Rectal smooth muscle tissue (tissue), 1 donor: ENCODE data around the gene ERN2.
A peak's percentile ranks its signal among the peaks of the same experiment; 100 is the strongest.
"Not testable (repeated sequence)": the region's sequence is repeated elsewhere in the genome, so short reads cannot be mapped to it uniquely, and the experiment has no call there.

ENCODE experiments used
- H3K27ac ChIP-seq: one replicate; pipeline ENCODE4 v1.7.0; 2013; ENCODE audit warnings: low read depth, low read length, inconsistent platforms
- H3K27me3 ChIP-seq: one replicate; pipeline ENCODE4 v1.7.0; 2013; ENCODE audit warnings: low read length; ENCODE audit not compliant: control insufficient read depth, insufficient read depth
- H3K36me3 ChIP-seq: one replicate; pipeline ENCODE4 v1.7.0; 2013; ENCODE audit warnings: low read length; ENCODE audit not compliant: control insufficient read depth, insufficient read depth
- H3K4me1 ChIP-seq: one replicate; pipeline ENCODE4 v1.7.0; 2013; ENCODE audit warnings: low read length; ENCODE audit not compliant: control insufficient read depth, insufficient read depth
- H3K4me3 ChIP-seq: one replicate; pipeline ENCODE4 v1.7.0; 2013; ENCODE audit warnings: low read length
- H3K9ac ChIP-seq: one replicate; pipeline ENCODE4 v1.7.0; 2013; ENCODE audit warnings: low read length

ERN2 gene

DNA sequence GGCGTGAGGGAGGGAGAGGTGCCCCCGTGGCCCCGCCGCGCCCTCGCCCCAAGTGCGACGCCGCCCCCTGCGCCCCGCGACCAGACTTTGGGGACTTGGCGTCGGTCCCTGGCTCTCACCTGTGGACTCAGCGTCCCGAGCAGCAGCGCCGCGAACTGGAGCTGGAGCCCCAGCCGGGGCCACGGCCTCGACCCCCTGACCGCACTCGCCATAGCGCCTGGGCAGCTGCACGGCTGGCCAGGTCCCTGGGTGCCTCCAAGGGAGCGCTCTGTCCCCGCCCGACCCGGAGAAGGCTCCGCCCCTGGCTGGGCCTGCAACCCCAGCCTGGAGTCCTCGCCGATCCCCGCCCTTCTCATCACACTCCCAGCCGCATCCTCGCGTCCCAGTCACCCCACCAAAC lies at the start of gene ERN2:
Gene ERN2 (minus strand): TSS at position 247 of the 400 bp plus-strand sequence. CDS start 35 bp downstream, at position 212.
- Histone ChIP-seq H3K9ac (no peak within 1 kb of the TSS), H3K4me1 (no peaks in the 10 kb centered on the region), H3K27ac (no peak within 1 kb of the TSS), H3K27me3 (no peaks in the 10 kb centered on the region), H3K36me3 (peaks cover 3% of the 10 kb centered on the region), H3K4me3 (peak within 1 kb of the TSS; percentile 14)

DNA sequence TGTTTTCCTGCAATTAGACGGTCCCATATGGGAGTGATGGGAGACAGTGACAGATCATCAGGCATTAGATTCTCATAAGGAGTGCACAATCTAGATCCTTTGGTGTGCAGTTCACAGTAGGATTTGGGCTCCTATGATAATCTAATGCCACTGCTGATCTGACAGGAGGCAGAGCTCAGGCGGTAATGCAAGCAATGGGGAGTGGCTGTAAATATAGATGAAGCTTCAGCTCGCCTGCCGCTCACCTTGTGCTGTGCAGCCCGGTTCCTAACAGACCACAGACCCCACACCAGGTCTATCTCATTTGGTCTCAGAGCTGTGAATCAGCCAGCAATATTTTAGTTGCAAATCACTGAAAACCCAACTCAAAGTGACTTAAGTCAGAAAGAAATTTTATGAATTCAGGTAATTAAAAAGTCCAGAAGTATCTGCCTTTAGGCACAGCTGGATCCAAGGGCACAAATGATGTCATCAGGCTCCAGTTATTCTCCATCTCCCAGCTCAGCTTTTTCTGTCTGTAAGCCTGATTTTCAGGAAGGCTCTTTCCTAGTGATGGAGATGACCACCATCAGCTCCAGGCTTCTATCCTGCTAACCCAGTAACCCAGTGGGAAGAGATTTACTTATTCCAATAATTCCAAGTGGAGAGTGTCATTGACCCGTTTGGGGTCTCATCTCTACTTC lies 45.1 kb upstream of the ERN2 start:
- no peak overlapping the region for H3K4me3 ChIP-seq
- H3K9ac ChIP-seq: no peak overlapping the region
- H3K27ac ChIP-seq: no peak overlapping the region
- H3K27me3 ChIP-seq: peaks cover 19% of the 10 kb centered on the region
- no peaks in the 10 kb centered on the region for H3K4me1 ChIP-seq
- no peaks in the 10 kb centered on the region for H3K36me3 ChIP-seq

DNA sequence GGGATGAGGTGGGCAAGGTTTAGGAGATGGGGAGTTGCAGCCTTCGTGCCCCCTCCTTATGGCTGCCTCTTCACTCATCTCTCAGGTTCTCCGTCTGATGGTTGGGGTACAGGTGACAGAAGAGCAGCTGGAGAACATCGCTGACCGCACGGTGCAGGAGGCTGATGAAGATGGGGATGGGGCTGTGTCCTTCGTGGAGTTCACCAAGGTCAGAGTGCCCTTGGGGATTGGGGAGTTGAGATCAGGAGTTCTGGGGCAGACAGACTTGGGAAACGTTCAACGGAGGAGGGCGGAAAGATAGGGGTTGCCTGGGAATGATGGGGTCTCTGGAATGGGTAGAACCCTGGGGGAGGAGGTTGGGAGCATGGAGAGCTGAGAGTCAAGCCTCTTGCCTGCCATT lies 44.1 kb upstream of the ERN2 start:
- Histone ChIP-seq H3K4me3 (no peak overlapping the region), H3K27me3 (peaks cover 19% of the 10 kb centered on the region), H3K4me1 (no peaks in the 10 kb centered on the region), H3K27ac (no peak overlapping the region), H3K9ac (no peak overlapping the region), H3K36me3 (no peaks in the 10 kb centered on the region)

DNA sequence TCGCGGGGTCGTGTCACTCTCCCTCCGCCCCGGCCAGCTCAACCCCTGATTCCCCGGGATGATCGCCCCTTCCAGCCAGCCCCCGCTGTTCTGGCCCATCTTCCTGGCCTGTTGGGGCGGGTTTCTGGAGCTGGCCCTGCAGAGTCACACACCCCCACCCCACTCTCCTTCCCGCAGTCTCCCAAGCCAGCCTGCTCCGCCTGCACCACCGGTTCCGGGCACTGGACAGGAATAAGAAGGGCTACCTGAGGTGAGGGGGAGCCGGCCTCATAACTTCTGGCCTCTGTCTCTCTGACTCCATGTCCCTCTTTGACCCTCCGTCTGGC lies 42.4 kb upstream of the ERN2 start:
- no peaks in the 10 kb centered on the region for H3K36me3 ChIP-seq
- H3K27ac ChIP-seq: no peak overlapping the region
- H3K27me3 ChIP-seq: peaks cover 17% of the 10 kb centered on the region
- no peaks in the 10 kb centered on the region for H3K4me1 ChIP-seq
- H3K4me3 ChIP-seq: peak overlapping the region; percentile 61
- H3K9ac ChIP-seq: no peak overlapping the region

DNA sequence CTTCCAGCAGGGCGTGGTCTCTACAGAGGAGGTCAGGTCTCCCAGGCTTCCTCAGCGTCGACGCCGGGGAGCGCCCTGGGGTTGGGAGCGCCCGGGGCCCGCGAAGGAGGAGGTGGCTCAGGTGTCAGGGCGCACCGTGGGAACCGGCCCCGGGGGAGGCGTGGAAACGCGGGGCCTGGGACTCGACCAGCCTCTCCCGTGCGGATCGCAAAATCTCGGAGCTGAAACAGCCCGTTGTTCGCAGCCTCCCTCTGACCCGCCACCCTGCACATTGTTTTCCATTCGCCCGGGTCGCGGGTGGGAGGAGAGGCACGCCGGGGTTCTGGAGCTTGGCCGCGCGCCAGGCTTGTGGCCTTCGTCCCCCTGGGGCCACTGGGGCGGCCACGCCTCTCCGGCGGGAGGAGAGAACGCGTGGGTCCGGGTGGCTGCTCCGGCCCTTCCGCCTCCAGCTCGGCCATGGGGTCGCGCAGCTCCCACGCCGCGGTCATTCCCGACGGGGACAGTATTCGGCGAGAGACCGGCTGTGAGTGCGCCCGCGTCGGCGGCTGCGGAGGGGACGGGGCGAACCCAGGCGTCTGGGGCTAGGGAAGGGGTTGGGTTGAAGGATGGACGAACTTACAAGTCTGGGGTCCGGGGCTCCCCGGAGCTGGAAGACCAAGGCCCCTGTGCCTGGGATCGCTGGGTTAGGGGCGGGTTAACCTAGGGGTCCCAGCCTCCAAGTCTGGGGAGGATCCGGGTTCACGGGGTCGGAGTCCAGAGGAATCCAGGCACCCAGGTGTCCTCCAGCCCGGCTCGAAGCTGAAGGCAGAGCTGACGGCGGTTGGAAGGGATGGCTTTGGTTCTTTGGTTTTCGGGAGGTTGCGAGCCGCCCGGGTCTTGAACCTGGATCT lies 41.8 kb upstream of the ERN2 start, which contains the start of gene CHP2:
Gene CHP2 (plus strand): TSS at position 433 of the 890 bp plus-strand sequence. CDS start 24 bp downstream, at position 457.
- Histone ChIP-seq H3K9ac (no peak within 1 kb of the TSS), H3K27me3 (peaks cover 17% of the 10 kb centered on the region), H3K4me3 (peak within 1 kb of the TSS; percentile 61), H3K4me1 (no peaks in the 10 kb centered on the region), H3K36me3 (no peaks in the 10 kb centered on the region), H3K27ac (no peak within 1 kb of the TSS)

DNA sequence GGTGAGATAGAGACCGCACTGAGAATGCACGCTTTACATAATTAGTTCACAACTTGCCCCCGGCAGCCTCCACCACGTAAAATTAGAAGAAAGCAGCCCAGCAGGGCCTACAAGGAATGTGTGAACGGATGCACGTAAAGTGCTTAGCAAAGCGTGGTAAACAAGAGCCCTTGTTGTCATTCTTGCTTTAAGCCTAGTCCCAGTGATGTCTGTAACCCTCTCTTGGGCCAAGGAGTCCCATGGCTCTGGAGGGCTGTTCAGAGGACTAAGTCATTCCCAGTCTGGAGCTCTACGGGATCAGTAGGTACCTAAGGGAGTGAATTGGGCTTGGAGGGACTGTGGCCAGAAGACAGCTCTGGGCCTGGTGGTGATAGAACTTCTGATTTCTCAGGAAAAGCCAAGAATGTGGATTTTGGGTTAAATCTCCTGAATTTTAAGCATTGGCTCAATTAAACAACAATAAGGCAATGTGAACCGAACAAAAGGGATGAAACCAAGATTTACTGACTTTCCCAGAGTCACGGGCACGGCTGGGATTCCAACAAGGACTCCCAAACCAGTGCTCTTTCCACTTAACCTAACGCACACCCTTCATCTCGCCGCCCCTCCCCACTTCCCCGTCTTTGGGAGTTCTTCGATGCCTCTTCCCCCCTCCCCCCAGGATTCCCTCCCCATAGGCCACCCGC lies 41.0 kb upstream of the ERN2 start:
- H3K4me1 ChIP-seq: no peaks in the 10 kb centered on the region
- peak overlapping the region; percentile 61 for H3K4me3 ChIP-seq
- H3K27me3 ChIP-seq: peaks cover 17% of the 10 kb centered on the region
- H3K36me3 ChIP-seq: no peaks in the 10 kb centered on the region
- no peak overlapping the region for H3K27ac ChIP-seq
- H3K9ac ChIP-seq: no peak overlapping the region

DNA sequence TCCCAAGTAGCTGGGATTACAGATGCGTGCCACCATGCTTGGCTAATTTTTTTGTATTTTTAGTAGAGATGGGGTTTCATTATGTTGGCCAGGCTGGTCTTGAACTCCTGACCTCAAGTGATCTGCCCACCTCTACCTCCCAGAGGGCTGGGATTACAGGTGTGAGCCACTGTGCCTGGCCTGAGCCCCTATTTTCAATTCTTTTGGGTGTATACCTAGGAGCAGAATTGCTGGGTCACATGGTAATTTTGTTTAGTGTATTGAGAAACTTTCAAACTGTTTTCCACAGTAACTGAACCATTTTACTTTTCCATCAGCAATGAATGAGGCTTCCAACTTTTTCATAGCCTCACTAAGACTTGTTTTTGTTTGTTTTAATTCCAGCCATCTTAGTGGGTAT lies 38.0 kb upstream of the ERN2 start:
- not testable (repeated sequence) for H3K9ac ChIP-seq, H3K27ac ChIP-seq, H3K36me3 ChIP-seq, H3K4me3 ChIP-seq, H3K4me1 ChIP-seq
- H3K27me3 ChIP-seq: peaks cover 11% of the 10 kb centered on the region

DNA sequence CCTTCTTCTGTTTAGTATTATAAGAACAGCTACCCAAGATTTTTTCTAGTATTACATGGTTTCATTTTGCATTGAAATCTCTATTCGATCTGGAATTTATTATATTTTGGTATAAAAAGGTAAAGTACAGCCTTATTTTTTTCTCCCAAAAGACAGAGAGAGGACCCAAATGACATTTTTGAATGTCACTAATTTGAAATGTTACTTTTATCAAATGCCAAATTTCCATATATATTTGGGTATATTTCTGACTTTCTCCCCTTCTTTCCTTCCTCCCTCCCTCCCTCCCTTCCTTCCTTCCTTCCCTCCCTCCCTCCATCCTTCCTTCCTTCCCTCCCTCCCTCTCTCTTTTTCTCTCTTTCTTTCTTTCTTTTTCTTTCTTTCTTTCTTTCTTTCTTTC lies 35.6 kb upstream of the ERN2 start:
- Histone ChIP-seq H3K9ac (no peak overlapping the region), H3K36me3 (no peaks in the 10 kb centered on the region), H3K27ac (no peak overlapping the region), H3K4me1 (no peaks in the 10 kb centered on the region), H3K4me3 (no peak overlapping the region), H3K27me3 (no peaks in the 10 kb centered on the region)

DNA sequence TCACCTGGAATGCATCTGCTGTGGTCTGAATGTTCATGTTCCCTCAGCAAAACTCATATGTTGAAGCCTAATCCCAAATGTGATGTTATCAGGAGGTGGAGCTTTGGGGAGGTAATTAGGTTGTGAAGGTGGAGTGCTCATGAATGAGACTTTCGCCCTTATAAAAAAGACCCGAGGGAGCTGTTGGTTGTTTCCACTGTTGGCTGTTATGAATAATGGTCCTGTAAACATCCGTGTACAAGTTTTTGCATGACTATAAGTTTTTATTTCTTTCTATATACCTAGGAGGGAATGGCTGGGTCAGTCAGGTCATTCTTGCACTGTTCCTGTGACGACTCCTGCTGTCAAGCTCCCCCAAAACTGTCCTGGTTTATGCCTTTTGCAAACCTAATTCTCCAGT lies 32.2 kb upstream of the ERN2 start:
- Histone ChIP-seq H3K4me1 (no peaks in the 10 kb centered on the region), H3K4me3 (no peak overlapping the region), H3K27me3 (no peaks in the 10 kb centered on the region), H3K36me3 (no peaks in the 10 kb centered on the region), H3K27ac (no peak overlapping the region), H3K9ac (no peak overlapping the region)

DNA sequence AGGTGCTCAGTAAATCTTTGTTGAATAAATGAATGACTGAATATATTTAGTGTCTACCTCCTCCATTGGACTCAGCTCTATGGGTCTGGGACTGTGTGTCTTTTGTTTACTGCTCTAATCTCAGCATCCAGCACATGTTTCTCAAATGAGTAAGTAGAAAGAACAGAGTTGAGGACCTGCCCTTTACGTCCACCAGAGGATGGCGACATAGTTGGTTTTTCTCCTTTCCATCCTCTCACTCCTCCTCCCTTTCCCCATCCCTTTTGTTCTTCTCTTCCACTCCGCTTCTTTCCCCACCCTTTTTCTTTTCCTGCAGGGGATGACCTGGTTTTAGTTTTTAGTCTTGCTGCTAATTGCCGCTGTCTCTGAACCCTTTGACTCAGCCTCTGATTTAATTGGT lies 29.7 kb upstream of the ERN2 start:
- no peak overlapping the region for H3K4me3 ChIP-seq
- no peaks in the 10 kb centered on the region for H3K4me1 ChIP-seq
- no peaks in the 10 kb centered on the region for H3K36me3 ChIP-seq
- H3K27me3 ChIP-seq: no peaks in the 10 kb centered on the region
- no peak overlapping the region for H3K9ac ChIP-seq
- no peak overlapping the region for H3K27ac ChIP-seq

DNA sequence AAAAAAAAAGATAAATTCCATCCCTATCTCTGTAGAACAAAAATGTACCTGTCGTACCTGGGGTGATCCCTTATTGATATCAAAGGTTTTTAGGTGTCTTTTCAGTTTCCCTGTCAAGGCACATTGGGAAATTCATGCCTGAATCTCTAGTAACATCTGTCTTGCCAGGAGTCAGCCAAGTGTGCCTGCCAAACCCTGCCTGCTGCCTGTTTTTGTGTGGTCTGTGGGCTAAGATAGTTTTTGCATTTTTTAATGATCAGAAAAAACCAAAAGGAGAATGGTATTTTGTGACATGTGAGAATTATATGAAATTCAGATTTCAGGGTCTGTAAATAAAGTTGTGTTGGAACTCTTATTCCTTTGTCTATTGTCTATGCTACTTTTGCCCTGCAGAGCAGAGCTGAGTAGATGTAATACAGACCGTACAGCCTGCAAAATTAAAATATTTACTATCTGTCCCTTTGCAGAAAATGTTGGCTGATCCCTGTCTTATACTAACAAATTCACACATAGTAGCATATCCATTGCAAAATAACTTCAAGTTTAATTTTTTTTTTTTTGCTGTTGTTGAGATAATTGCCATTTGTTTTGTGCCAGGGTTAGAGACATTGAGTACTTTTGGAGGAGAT lies 28.8 kb upstream of the ERN2 start:
- no peak overlapping the region for H3K9ac ChIP-seq
- no peak overlapping the region for H3K4me3 ChIP-seq
- H3K27me3 ChIP-seq: no peaks in the 10 kb centered on the region
- H3K27ac ChIP-seq: no peak overlapping the region
- H3K4me1 ChIP-seq: no peaks in the 10 kb centered on the region
- no peaks in the 10 kb centered on the region for H3K36me3 ChIP-seq

DNA sequence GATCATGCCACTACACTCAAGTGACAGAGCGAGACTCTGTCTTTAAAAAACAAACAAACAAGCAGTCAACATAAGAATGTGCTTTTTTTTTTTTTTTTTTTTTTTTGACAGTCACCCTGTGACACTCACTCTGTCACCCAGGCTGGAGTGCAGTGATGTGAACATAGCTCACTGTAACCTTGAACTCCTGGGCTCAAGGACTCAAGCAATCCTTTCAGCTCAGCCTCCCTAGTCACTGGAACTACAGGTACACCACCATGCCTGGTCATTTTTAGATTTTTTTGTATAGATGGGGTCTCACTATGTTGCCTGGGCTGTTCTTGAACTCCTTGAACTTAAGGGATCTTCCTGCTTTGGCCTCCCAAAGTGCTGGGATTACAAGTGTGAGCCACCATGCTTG lies 26.5 kb upstream of the ERN2 start:
- H3K36me3 ChIP-seq: no peaks in the 10 kb centered on the region
- no peak overlapping the region for H3K4me3 ChIP-seq
- H3K4me1 ChIP-seq: no peaks in the 10 kb centered on the region
- no peak overlapping the region for H3K9ac ChIP-seq
- H3K27me3 ChIP-seq: no peaks in the 10 kb centered on the region
- no peak overlapping the region for H3K27ac ChIP-seq
